Heart right ventricle (tissue), 16 donors: ENCODE results near the gene TBXAS1. TPM values are rescaled to one million over a fixed set of nuclear protein-coding genes. Genes with fewer than 3 reads are reported as not detected.

Source experiments
- ATAC-seq, 8 donors: fragments of 200-7000 bp; cut with Tn5 transposase; one replicate each; pipeline ENCODE4 v1.9.1; 2020; ENCODE audit warnings: mild to moderate bottlenecking in 8 of 8, moderate library complexity in 8 of 8, moderate number of reproducible peaks in 1 of 8
- DNase-seq, 2 donors: peaks; one replicate each; pipeline ENCODE4 v3.0.0-alpha.2; 2020
- H3K27ac ChIP-seq, 10 donors: fragments of 200-600 bp; sonication (generic) in 2 of 10; one replicate each; pipeline versions ENCODE4 v1.5.0 to v1.8.0; 2020 to 2022; ENCODE audit warnings: mild to moderate bottlenecking in 3 of 10
- H3K27me3 ChIP-seq, 7 donors: fragments of 200-600 bp; one replicate each; pipeline ENCODE4 v1.8.0; 2021 to 2022; ENCODE audit warnings: mild to moderate bottlenecking in 2 of 7
- H3K36me3 ChIP-seq, 9 donors: fragments of 200-600 bp; sonication (generic) in 1 of 9; one replicate each; pipeline versions ENCODE4 v1.5.0 to v1.8.0; 2020 to 2022; ENCODE audit warnings: mild to moderate bottlenecking in 2 of 9
- H3K4me1 ChIP-seq, 9 donors: fragments of 200-600 bp; sonication (generic) in 1 of 9; one replicate each; pipeline versions ENCODE4 v1.5.0 to v1.8.0; 2020 to 2022; ENCODE audit warnings: mild to moderate bottlenecking in 4 of 9
- H3K4me3 ChIP-seq, 10 donors: fragments of 200-600 bp; sonication (generic) in 2 of 10; one replicate each; pipeline versions ENCODE4 v1.5.0 to v1.8.0; 2020 to 2022; ENCODE audit warnings: mild to moderate bottlenecking in 7 of 10, moderate library complexity in 2 of 10
- H3K9me3 ChIP-seq, 11 donors: fragments of 200-600 bp in 10 of 11; sonication (generic) in 2 of 11; one replicate each; pipeline versions ENCODE4 v1.5.0 to v1.8.0; 2013 to 2022; ENCODE audit warnings: mild to moderate bottlenecking in 2 of 11, control low read depth in 1 of 11, moderate library complexity in 1 of 11
- CTCF ChIP-seq, 9 donors: fragments of 200-600 bp; sonication (generic) in 2 of 9; IDR thresholded peaks; one replicate each; pipeline versions ENCODE4 v1.5.0 to v1.8.0; 2021 to 2022; ENCODE audit warnings: antibody characterized with exemption in 9 of 9, mild to moderate bottlenecking in 5 of 9, moderate library complexity in 1 of 9
- WGBS, 2 donors: extraction: QIAGEN DNeasy Blood & Tissue Kit; methylation state at CpG; one replicate each; pipeline ENCODE4 v1.1.7; 2013; ENCODE audit warnings: inconsistent platforms in 1 of 2; 5-methylcytosine and 5-hydroxymethylcytosine counted together
- intact Hi-C, 10 donors: fragments of 100-400 bp; cut with DNase I; formaldehyde crosslinking; loops; one replicate each; pipeline versions ENCODE4 v1.11.1 to v1.14.2; 2022
- polyA plus RNA-seq, 2 donors: library from polyadenylated mRNA; stranded (reverse); fragments of 200-250 nt; gene quantifications; one replicate each; pipeline ENCODE4 v1.2.3, GENCODE V29; 2013
- total RNA-seq, 10 donors: library from RNA; stranded (reverse); fragmentation: NEBNext Ultra II Directional in 3 of 10; extraction: Animal tissue kit (Norgen Biotek cat#: 25700) in 3 of 10; gene quantifications; one replicate each; pipeline versions ENCODE4 v1.2.1 to v1.2.4, GENCODE V29; 2021 to 2023
- donor health status: Arrhythmogenic right ventricular cardiomyopathy.
- donor health status: ischemic (EF 13 %, LVEDD 7.1; RV severe dilation, severe dysfunction).
- donor health status: healthy with polysubstance abuse.
- donor health status: DM: no; HTN: yes; CAD: no.
- donor health status: DM: no; HTN: no; CAD: no.
- donor health status: ischemic (EF 25% LVEDD 6.9; RV normal size, moderate dysfunction).
- donor health status: ischemic (EF 25% LVEDD 5.7; RV mildly dilated, moderate dysfunction).
- donor health status: healthy.
- donor health status: DM: yes; HTN: yes; CAD: no.
- donor health status: Ischemic cardiomyopathy.
- donor health status: ischemic (EF 35%, LVEDD 5.7; RV mildly dilated, moderate dysfunction).
- donor health status: nonischemic (EF 11% LVEDD 7.7; RV severe dilation, severe dysfunction).
- donor health status: DM: yes; HTN: yes; CAD: no.
- donor health status: PGD.
- donor health status: ischemic (EF 29% LVEDD 5.4; RV normal size, mild dysfunction).
- donor health status: nonischemic (EF 23%, LVEDD 6.1; RV moderate dilation, normal function).

Gene TBXAS1
- total and polyA plus RNA-seq, 12 donors = 1.7 to 17.7 (median 3.7) TPM

- Histone ChIP-seq H3K4me3 (no peak overlapping the region), H3K27ac (no peak overlapping the region), H3K4me1 (no peaks in the 10 kb centered on the region), H3K9me3 (peaks cover 0 to 32% (median 5%) of the 10 kb centered on the region in 11 donors), H3K36me3 (peaks cover 0 to 30% (median 0%) of the 10 kb centered on the region in 9 donors), H3K27me3 (peaks cover 0 to 10% (median 0%) of the 10 kb centered on the region in 7 donors)
- no peak for TF ChIP-seq CTCF (IDR thresholded peaks at IDR 0.05)
- no peak for ATAC-seq
- DNase-seq = no peak
- 87 to 91% methylated on average over 3 of the region's 3 CpGs for WGBS, 2 donors
- intact Hi-C loops = no loop called here
These were observed 115.2 kb downstream of the TBXAS1 start for GRCh38 chr7:139944248-139944647.

DNA sequence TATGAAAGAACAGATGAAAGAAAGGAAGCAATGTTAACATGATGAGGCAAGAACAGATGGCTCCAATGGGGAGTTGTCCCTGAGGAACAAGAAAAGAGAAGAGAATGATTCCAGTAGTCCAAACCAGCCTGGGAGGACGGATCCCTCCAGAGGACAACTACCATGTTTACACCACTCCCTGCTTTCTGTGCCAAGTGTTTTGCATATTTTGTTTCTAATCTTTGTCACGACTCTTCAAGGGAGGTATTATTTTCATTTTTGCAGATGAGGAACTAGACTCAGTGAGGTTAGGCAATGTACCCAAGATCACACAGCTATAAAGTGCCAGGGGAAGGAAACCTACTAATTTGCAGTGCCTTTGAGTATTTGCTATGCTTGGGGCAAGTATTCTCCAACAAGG lies 117.5 kb downstream of the TBXAS1 start:
- intact Hi-C loops = no loop called here
- ATAC-seq (no peak), DNase-seq (no peak)
- Histone ChIP-seq H3K27ac (no peak overlapping the region), H3K4me1 (no peaks in the 10 kb centered on the region), H3K9me3 (peaks cover 0 to 32% (median 5%) of the 10 kb centered on the region in 11 donors), H3K4me3 (no peak overlapping the region), H3K36me3 (peaks cover 0 to 13% (median 0%) of the 10 kb centered on the region in 9 donors), H3K27me3 (peaks cover 0 to 10% (median 0%) of the 10 kb centered on the region in 7 donors)
- WGBS, 2 donors = 37 to 40% methylated on average over 2 of the region's 2 CpGs
- TF ChIP-seq CTCF (IDR thresholded peaks at IDR 0.05) = no peak

- TF ChIP-seq CTCF (IDR thresholded peaks at IDR 0.05) = no peak
- Histone ChIP-seq H3K36me3 (peaks cover 0 to 12% (median 0%) of the 10 kb centered on the region in 9 donors), H3K4me1 (no peaks in the 10 kb centered on the region), H3K4me3 (no peak overlapping the region), H3K27me3 (peaks cover 0 to 10% (median 0%) of the 10 kb centered on the region in 7 donors), H3K9me3 (peaks cover 0 to 32% (median 5%) of the 10 kb centered on the region in 11 donors), H3K27ac (no peak overlapping the region)
- no peak for ATAC-seq
- intact Hi-C loops = no loop called here
- WGBS, 2 donors = 91 to 93% methylated on average over 3 of the region's 3 CpGs
- DNase-seq = no peak
These were observed 118.0 kb downstream of the TBXAS1 start for GRCh38 chr7:139947021-139947420.

DNA sequence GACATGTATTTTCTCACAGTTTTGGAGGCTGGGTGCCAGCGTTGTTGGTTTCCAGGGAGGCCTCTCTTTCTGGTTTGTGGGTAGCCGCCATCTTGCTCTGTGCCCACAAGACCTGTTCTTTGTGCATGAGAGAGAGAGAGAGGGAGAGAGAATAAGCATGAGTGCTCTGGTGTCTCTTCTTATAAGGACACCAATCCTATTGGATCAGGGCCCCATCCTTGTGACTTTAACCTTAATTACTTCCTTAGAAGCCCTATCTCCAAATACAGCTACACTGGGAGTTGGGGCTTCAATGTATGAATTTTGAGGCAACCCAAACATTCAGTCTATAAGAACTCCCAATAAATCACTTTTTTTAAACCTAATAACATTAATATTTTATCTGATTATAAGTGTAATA lies 119.1 kb downstream of the TBXAS1 start:
- intact Hi-C loops = no loop called here
- no peak for DNase-seq
- H3K9me3 ChIP-seq = peaks cover 0 to 32% (median 5%) of the 10 kb centered on the region in 11 donors
- no peak overlapping the region for H3K27ac ChIP-seq
- ATAC-seq = no peak
- H3K27me3 ChIP-seq = peaks cover 0 to 10% (median 0%) of the 10 kb centered on the region in 7 donors
- H3K36me3 ChIP-seq = peaks cover 0 to 7% (median 0%) of the 10 kb centered on the region in 9 donors
- TF ChIP-seq CTCF (IDR thresholded peaks at IDR 0.05) = no peak
- H3K4me3 ChIP-seq = no peak overlapping the region
- no peaks in the 10 kb centered on the region for H3K4me1 ChIP-seq
- 93 to 95% methylated on average over 2 of the region's 2 CpGs for WGBS, 2 donors
